Measurements from ENCODE around the gene BMERB1.

BMERB1 gene

DNA sequence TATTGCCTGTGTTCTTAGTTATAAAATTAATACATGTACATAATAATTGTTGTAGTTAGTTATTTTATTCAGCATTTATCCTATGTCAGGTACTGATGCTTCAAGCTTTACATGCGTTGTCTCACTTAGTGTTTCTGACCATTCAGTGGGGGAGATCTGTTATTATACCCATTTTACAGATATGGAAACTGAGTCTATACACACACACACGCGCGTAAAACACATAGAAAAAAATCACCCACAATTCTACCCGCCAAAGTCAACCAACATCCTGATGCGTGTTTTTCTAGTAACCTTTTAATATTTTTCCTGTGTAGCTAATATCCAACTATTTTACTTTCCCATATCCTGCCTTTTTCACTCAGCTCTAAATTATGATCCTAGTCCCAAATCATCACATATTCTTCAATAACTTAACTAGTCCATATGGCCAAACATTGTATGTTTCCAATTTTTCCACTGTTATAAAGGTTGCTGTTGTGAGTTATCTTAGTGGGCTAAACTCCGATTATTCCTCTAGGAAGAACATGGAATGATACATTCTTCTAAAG is 48.4 kb downstream of the BMERB1 start:
- TF ChIP-seq, protein P1, sequence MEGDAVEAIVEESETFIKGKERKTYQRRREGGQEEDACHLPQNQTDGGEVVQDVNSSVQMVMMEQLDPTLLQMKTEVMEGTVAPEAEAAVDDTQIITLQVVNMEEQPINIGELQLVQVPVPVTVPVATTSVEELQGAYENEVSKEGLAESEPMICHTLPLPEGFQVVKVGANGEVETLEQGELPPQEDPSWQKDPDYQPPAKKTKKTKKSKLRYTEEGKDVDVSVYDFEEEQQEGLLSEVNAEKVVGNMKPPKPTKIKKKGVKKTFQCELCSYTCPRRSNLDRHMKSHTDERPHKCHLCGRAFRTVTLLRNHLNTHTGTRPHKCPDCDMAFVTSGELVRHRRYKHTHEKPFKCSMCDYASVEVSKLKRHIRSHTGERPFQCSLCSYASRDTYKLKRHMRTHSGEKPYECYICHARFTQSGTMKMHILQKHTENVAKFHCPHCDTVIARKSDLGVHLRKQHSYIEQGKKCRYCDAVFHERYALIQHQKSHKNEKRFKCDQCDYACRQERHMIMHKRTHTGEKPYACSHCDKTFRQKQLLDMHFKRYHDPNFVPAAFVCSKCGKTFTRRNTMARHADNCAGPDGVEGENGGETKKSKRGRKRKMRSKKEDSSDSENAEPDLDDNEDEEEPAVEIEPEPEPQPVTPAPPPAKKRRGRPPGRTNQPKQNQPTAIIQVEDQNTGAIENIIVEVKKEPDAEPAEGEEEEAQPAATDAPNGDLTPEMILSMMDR (IDR thresholded peaks at IDR 0.05; ENCODE audit: low read depth, low read length), result no peak
- DNase-seq (ENCODE audit: extremely low read depth, low read depth), result no peak

- TF ChIP-seq, protein P1 (IDR thresholded peaks at IDR 0.05; ENCODE audit: low read depth, low read length), result no peak
- DNase-seq (ENCODE audit: extremely low read depth, low read depth), result no peak
Observed at GRCh38 chr16:15483857-15484256, 49.5 kb downstream of the BMERB1 start.

DNA sequence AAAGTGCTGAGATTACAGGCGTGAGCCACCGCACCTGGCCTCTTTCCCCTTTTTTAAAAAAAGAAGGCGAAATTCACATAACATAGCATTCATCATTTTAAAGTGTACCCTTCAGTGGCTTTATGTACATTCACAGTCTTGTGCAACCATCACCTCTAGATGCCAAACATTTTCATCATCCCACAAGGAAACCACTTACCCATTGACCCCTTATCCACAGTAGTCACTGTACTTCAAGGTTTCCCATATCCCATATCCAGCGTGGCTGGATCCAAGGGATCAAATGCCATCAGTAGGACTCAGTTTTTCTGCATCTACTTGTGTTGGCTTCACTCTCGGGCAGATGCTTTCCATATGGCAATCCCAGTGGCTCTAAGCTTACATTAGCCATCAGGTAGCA is 50.3 kb downstream of the BMERB1 start:
- DNase-seq (ENCODE audit: extremely low read depth, low read depth), result no peak
- TF ChIP-seq, protein P1 (IDR thresholded peaks at IDR 0.05; ENCODE audit: low read depth, low read length), result no peak

DNA sequence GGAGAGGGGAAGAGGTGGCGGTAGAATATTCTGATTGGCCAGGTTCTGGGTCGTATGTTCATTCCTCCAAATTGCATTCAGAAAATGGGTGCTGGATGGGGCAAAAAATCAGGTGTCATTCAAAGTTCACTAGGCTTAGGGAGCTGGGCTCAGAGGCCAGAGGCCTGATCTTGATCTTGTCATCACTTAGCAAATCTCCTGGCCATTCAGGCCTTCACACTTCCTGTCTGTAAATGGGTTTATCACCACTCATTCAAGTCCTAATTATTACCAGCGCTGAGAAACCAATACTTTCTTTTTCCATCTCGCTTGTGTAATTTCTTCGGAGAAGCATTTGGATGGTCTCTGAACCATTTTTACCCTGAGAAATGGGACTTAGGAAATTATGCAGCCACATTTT is 50.8 kb downstream of the BMERB1 start:
- TF ChIP-seq, protein P1 (IDR thresholded peaks at IDR 0.05; ENCODE audit: low read depth, low read length), result no peak
- DNase-seq (ENCODE audit: extremely low read depth, low read depth), result no peak

GRCh38 chr16:15486661-15487060 is 52.3 kb downstream of the BMERB1 start:
- DNase-seq (ENCODE audit: extremely low read depth, low read depth), result no peak
- TF ChIP-seq, protein P1 (IDR thresholded peaks at IDR 0.05; ENCODE audit: low read depth, low read length), result no peak

DNA sequence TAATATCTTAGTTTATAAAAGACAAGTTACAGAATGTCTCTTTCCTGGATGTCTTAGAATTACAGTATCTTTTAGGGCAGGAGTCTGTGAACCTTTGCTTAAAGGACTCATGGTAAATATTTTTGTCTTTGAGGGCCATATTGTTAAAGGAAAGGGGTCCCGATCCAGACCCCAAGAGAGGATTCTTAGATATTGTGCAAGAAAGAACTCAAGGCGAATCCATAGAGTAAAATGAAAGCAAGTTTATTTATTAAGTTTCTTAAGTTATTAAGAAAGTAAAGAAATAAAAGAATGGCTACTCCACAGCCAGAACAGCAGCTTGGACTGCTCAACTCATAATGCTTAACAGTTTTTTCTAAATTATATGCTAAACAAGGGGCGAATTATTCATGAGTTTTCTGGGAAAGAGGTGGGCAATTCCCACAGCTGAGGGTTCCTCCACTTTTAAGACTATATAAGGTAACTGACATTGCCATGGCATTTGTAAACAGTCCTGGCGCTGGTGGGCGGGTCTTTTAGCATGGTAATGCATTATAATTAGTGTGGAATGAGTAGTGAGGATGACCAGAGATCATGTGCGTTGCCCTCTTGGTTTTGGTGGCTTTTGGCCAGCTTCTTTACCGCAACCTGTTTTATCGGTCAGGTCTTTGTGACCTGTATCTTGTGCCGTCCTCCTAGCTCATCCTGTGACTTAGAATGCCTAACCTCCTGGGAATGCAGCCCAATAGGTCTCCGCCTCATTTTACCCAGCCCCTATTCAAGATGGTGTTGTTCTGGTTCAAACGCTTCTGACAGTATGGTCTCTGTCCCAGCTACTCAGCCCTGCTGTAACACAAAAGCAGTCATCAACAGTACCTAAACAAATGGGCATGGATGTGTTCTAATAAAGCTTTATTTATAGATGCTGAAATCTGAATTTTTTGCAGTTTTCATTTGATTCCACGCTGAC is 53.2 kb downstream of the BMERB1 start:
- TF ChIP-seq, protein P1 (IDR thresholded peaks at IDR 0.05; ENCODE audit: low read depth, low read length), result no peak
- DNase-seq (ENCODE audit: extremely low read depth, low read depth), result no peak

GRCh38 chr16:15489016-15489415 is 54.6 kb downstream of the BMERB1 start:
- no peak for DNase-seq (ENCODE audit: extremely low read depth, low read depth)

More at GRCh38 chr16:15489016-15489415, 54.6 kb downstream of the BMERB1 start:
- TF ChIP-seq, protein P1 (IDR thresholded peaks at IDR 0.05; ENCODE audit: low read depth, low read length), result no peak
